Endodermal cell (in vitro differentiated cells): ENCODE measurements around the gene DLG5. TPM values are rescaled to one million over a fixed set of nuclear protein-coding genes. Genes with fewer than 3 reads are reported as not detected.

Experiments used
- DNase-seq: peaks from one replicate; pipeline ENCODE4 v3.0.0-alpha.2; 2017
- H3K27ac ChIP-seq: 2 replicates; pipeline ENCODE4 v1.5.1; 2013; ENCODE audit warnings: mild to moderate bottlenecking, low read depth, low read length, moderate library complexity
- H3K27me3 ChIP-seq: 2 replicates; pipeline ENCODE4 v1.6.1; 2013; ENCODE audit warnings: mild to moderate bottlenecking, low read length, moderate library complexity; ENCODE audit not compliant: insufficient read depth, control insufficient read depth, poor library complexity, severe bottlenecking
- H3K36me3 ChIP-seq: 2 replicates; pipeline ENCODE4 v1.7.0; 2013; ENCODE audit warnings: mild to moderate bottlenecking, low read length, moderate library complexity; ENCODE audit not compliant: control insufficient read depth, insufficient read depth
- H3K4me1 ChIP-seq: one replicate; pipeline ENCODE4 v1.7.0; 2013; ENCODE audit warnings: low read length; ENCODE audit not compliant: control insufficient read depth, insufficient read depth
- H3K4me3 ChIP-seq: 2 replicates; pipeline ENCODE4 v1.5.1; 2013; ENCODE audit warnings: mild to moderate bottlenecking, low read length, moderate library complexity
- H3K9ac ChIP-seq: 2 replicates; pipeline ENCODE4 v1.6.1; 2013; ENCODE audit warnings: mild to moderate bottlenecking, low read length, moderate library complexity; ENCODE audit not compliant: poor library complexity, severe bottlenecking; ENCODE audit errors: extremely low read depth
- H3K9me3 ChIP-seq: 2 replicates; pipeline ENCODE4 v1.6.1; 2013; ENCODE audit warnings: mild to moderate bottlenecking, low read length, moderate library complexity; ENCODE audit not compliant: control insufficient read depth
- H3K27ac Mint-ChIP-seq: 2 replicates; pipeline ENCODE4 v1.8.0; 2020; ENCODE audit warnings: mixed read lengths
- H3K27me3 Mint-ChIP-seq: 2 replicates; pipeline ENCODE4 v1.8.0; 2021; ENCODE audit warnings: mild to moderate bottlenecking, mixed read lengths; ENCODE audit not compliant: insufficient read depth
- H3K36me3 Mint-ChIP-seq: 2 replicates; pipeline ENCODE4 v1.8.0; 2020; ENCODE audit warnings: low read depth, mixed read lengths
- H3K4me1 Mint-ChIP-seq: 2 replicates; pipeline ENCODE4 v1.8.0; 2020; ENCODE audit warnings: mixed read lengths
- H3K4me3 Mint-ChIP-seq: 2 replicates; pipeline ENCODE4 v1.8.0; 2020; ENCODE audit warnings: mild to moderate bottlenecking, moderate library complexity, mixed read lengths
- H3K9me3 Mint-ChIP-seq: 2 replicates; pipeline ENCODE4 v1.8.0; 2020; ENCODE audit warnings: mild to moderate bottlenecking, mixed read lengths
- WGBS, 2 experiments: methylation state at CpG; one replicate each; pipeline versions ENCODE4 v1.1.5 to v1.1.7; 2013; ENCODE audit warnings: missing lambda C conversion rate in 2 of 2, mixed read lengths in 1 of 2; ENCODE audit not compliant: insufficient coverage in 1 of 2, insufficient read length in 1 of 2; 5-methylcytosine and 5-hydroxymethylcytosine counted together
- total RNA-seq, 2 donors: library from RNA; stranded (reverse); fragmentation: NEBNext Ultra II Directional in 1 of 2; extraction: Animal tissue kit (Norgen Biotek cat#: 25700) in 1 of 2; gene quantifications; 2 replicates in 1 of 2; 3 replicates in 1 of 2; pipeline ENCODE4 v1.2.1, GENCODE V29; 2021
- TF ChIP-seq, protein P1 (sequence below): fragments of 200-600 bp; sonication (generic); conservative IDR thresholded peaks from 2 replicates; pipeline ENCODE4 v1.5.0; 2021; ENCODE audit warnings: antibody characterized with exemption, mild to moderate bottlenecking

The DLG5 gene
- total RNA-seq, 2 donors from 2014 or later: 79.4 to 83.4 TPM

GRCh38 chr10:77872151-77872946 lies 54.2 kb downstream of the DLG5 start:
- DNase-seq: no peak
- TF ChIP-seq, protein P1, sequence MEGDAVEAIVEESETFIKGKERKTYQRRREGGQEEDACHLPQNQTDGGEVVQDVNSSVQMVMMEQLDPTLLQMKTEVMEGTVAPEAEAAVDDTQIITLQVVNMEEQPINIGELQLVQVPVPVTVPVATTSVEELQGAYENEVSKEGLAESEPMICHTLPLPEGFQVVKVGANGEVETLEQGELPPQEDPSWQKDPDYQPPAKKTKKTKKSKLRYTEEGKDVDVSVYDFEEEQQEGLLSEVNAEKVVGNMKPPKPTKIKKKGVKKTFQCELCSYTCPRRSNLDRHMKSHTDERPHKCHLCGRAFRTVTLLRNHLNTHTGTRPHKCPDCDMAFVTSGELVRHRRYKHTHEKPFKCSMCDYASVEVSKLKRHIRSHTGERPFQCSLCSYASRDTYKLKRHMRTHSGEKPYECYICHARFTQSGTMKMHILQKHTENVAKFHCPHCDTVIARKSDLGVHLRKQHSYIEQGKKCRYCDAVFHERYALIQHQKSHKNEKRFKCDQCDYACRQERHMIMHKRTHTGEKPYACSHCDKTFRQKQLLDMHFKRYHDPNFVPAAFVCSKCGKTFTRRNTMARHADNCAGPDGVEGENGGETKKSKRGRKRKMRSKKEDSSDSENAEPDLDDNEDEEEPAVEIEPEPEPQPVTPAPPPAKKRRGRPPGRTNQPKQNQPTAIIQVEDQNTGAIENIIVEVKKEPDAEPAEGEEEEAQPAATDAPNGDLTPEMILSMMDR: no peak
- H3K36me3 Mint-ChIP-seq: peaks cover 12% of the 10 kb centered on the region
- no peaks in the 10 kb centered on the region for H3K27me3 Mint-ChIP-seq
- WGBS, 2 experiments: 90 to 92% methylated on average over 15 to 17 of the region's 18 CpGs
- H3K36me3 ChIP-seq: peaks cover 14% of the 10 kb centered on the region
- H3K27ac ChIP-seq: no peak overlapping the region
- no peak overlapping the region for H3K4me3 ChIP-seq
- peaks cover 32% of the 10 kb centered on the region for H3K4me1 Mint-ChIP-seq
- H3K9ac ChIP-seq: no peak overlapping the region
- H3K9me3 ChIP-seq: no peaks in the 10 kb centered on the region
- H3K4me1 ChIP-seq: no peaks in the 10 kb centered on the region
- H3K27ac Mint-ChIP-seq: peak overlapping the region; percentile 10
- H3K4me3 Mint-ChIP-seq: no peak overlapping the region
- no peaks in the 10 kb centered on the region for H3K9me3 Mint-ChIP-seq
- no peaks in the 10 kb centered on the region for H3K27me3 ChIP-seq

DNA sequence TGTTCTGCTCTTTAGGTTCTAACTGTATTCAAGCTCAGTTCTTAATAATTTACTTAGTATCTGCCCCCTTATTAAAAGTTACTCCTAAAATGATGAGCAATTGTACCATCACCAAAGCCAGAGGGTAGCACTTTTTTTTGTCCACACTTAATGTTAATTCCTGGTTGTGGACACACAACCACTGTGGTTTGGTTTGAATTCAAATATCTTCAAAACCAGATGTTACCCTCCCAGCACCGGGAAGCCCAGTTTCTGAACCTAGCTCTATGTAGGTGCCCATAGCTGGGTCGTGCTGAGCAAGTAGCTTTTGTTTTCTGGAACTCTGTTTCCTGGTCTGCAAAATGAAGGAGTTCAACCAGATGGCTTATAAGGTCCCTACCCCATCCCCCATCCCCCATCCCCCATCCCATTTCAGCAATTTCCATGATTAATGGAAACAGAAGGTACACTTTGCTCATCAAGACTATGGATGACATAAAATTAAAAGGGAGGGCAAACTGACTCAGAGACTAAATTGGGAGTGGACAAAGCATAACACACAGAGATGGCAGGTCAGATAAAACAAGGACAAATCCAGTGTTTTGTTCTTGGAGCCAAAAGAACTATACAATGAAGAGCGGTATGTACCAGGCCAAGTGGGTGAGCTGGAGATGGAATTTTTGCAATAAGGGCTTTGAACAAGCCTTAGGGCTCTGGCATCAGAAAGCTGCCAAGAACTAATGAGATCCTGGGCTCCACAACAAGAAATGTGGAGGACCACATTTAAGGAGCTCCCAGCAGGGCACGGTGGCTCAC lies 56.7 kb downstream of the DLG5 start:
- no peak overlapping the region for H3K4me3 ChIP-seq
- 88 to 95% methylated on average over 2 to 4 of the region's 4 CpGs for WGBS, 2 experiments
- no peak overlapping the region for H3K27ac ChIP-seq
- no peaks in the 10 kb centered on the region for H3K9me3 ChIP-seq
- Mint-ChIP-seq H3K4me1 (peaks cover 41% of the 10 kb centered on the region), H3K36me3 (peaks cover 26% of the 10 kb centered on the region), H3K9me3 (no peaks in the 10 kb centered on the region), H3K27ac (no peak overlapping the region), H3K27me3 (no peaks in the 10 kb centered on the region), H3K4me3 (no peak overlapping the region)
- no peaks in the 10 kb centered on the region for H3K27me3 ChIP-seq
- H3K4me1 ChIP-seq: peaks cover 5% of the 10 kb centered on the region
- no peak for DNase-seq
- TF ChIP-seq, protein P1: no peak
- peaks cover 37% of the 10 kb centered on the region for H3K36me3 ChIP-seq
- H3K9ac ChIP-seq: no peak overlapping the region

- H3K4me1 Mint-ChIP-seq: peaks cover 37% of the 10 kb centered on the region
Measured at GRCh38 chr10:77868523-77868922, 58.0 kb downstream of the DLG5 start.

More at GRCh38 chr10:77868523-77868922, 58.0 kb downstream of the DLG5 start:
- no peak for DNase-seq
- TF ChIP-seq, protein P1: no peak
- H3K27me3 Mint-ChIP-seq: no peaks in the 10 kb centered on the region
- H3K4me3 ChIP-seq: no peak overlapping the region
- H3K27ac Mint-ChIP-seq: peak overlapping the region; percentile 16
- H3K9ac ChIP-seq: no peak overlapping the region
- no peak overlapping the region for H3K27ac ChIP-seq
- H3K27me3 ChIP-seq: no peaks in the 10 kb centered on the region
- peaks cover 5% of the 10 kb centered on the region for H3K4me1 ChIP-seq
- H3K9me3 Mint-ChIP-seq: no peaks in the 10 kb centered on the region
- H3K4me3 Mint-ChIP-seq: no peak overlapping the region
- peaks cover 26% of the 10 kb centered on the region for H3K36me3 Mint-ChIP-seq
- no peaks in the 10 kb centered on the region for H3K9me3 ChIP-seq
- H3K36me3 ChIP-seq: peaks cover 44% of the 10 kb centered on the region
- 92 to 93% methylated on average over 2 to 3 of the region's 3 CpGs for WGBS, 2 experiments
